Activated naive CD4-positive, alpha-beta T cell treated with anti-CD3 and anti-CD28 coated beads for 36 hours (primary cell): Measurements from ENCODE around the gene PYGO2. TPM values are rescaled to one million over a fixed set of nuclear protein-coding genes. Genes with fewer than 3 reads are reported as not detected.

Source experiments
- CTCF ChIA-PET: fragments of 350-600 bp; sonication (Branson Sonifier 250); formaldehyde crosslinking; loops from one replicate; lab custom pipeline; 2021; ENCODE audit warnings: antibody characterized with exemption; lab: Charles Lee
- DNase-seq: peaks from one replicate; pipeline ENCODE4 v3.0.0-alpha.2; 2020
- H3K27ac Mint-ChIP-seq: one replicate; pipeline ENCODE4 v1.8.0; 2021; ENCODE audit warnings: mild to moderate bottlenecking, mixed read lengths
- H3K27me3 Mint-ChIP-seq: one replicate; pipeline ENCODE4 v1.8.0; 2021; ENCODE audit warnings: low read depth, mixed read lengths
- H3K36me3 Mint-ChIP-seq: one replicate; pipeline ENCODE4 v1.8.0; 2021; ENCODE audit warnings: low read depth, mixed read lengths
- H3K4me1 Mint-ChIP-seq: one replicate; pipeline ENCODE4 v1.8.0; 2021; ENCODE audit warnings: low read depth, mixed read lengths
- H3K4me3 Mint-ChIP-seq: one replicate; pipeline ENCODE4 v1.8.0; 2021; ENCODE audit warnings: mild to moderate bottlenecking, moderate library complexity, mixed read lengths
- H3K9me3 Mint-ChIP-seq: one replicate; pipeline ENCODE4 v1.8.0; 2021; ENCODE audit warnings: mixed read lengths
- intact Hi-C: fragments of 100-400 bp; cut with micrococcal nuclease; formaldehyde crosslinking; loops from one replicate; pipeline ENCODE4 v1.15.1; 2023
- total RNA-seq, 2 experiments: library from RNA; stranded (reverse); gene quantifications; one replicate each; pipeline ENCODE4 v1.2.3, GENCODE V29; 2021

The PYGO2 gene
- total RNA-seq = 10 to 100 TPM; 35.6 to 36.3 TPM

GRCh38 chr1:154961207-154962155 is at the start of gene PYGO2:
Gene PYGO2 (minus strand): TSS chr1:154961782. CDS start chr1:154961576, 206 bp downstream.
- Mint-ChIP-seq H3K36me3 (peaks cover 20% of the 10 kb centered on the region), H3K27me3 (no peaks in the 10 kb centered on the region), H3K27ac (peak within 1 kb of the TSS; percentile 94), H3K4me1 (peaks cover 42% of the 10 kb centered on the region), H3K9me3 (no peaks in the 10 kb centered on the region), H3K4me3 (peak within 1 kb of the TSS; percentile 96)
- DNase-seq = peak; percentile 86
- intact Hi-C loops = loop anchor here (1.0 kb wide), 5 partner anchors 9 to 100 kb away; partner anchors contain the start of gene CKS1B
- CTCF ChIA-PET = interaction anchor here (0.8 to 3.6 kb wide), 12 partner anchors 8 to 124 kb away, joined by 3 to 17 read pairs (median 4); partner anchors contain the start of genes ADAM15, FLAD1 and SHC1

- H3K27ac Mint-ChIP-seq = peak overlapping the region; percentile 98
- H3K9me3 Mint-ChIP-seq = no peaks in the 10 kb centered on the region
- peaks cover 47% of the 10 kb centered on the region for H3K36me3 Mint-ChIP-seq
- peaks cover 73% of the 10 kb centered on the region for H3K4me1 Mint-ChIP-seq
- no peaks in the 10 kb centered on the region for H3K27me3 Mint-ChIP-seq
- no peak for DNase-seq
- peak overlapping the region; percentile 97 for H3K4me3 Mint-ChIP-seq
- intact Hi-C loops = no loop called here
- CTCF ChIA-PET = interaction anchor here (0.7 to 2.6 kb wide), 4 partner anchors 9 to 40 kb away, joined by 3 to 13 read pairs (median 4); no protein-coding TSS in a partner anchor
These were observed 49.4 kb upstream of the PYGO2 start for GRCh38 chr1:155011004-155011416.

GRCh38 chr1:155010211-155010918 is 48.8 kb upstream of the PYGO2 start:
- CTCF ChIA-PET = interaction anchor here (0.7 to 2.6 kb wide), 4 partner anchors 9 to 40 kb away, joined by 3 to 13 read pairs (median 4); no protein-coding TSS in a partner anchor
- intact Hi-C loops = loop anchor here (1.0 kb wide), 1 partner anchor 9 kb away; no protein-coding TSS in a partner anchor
- Mint-ChIP-seq H3K9me3 (no peaks in the 10 kb centered on the region), H3K27ac (peak overlapping the region; percentile 98), H3K27me3 (no peaks in the 10 kb centered on the region), H3K4me1 (peaks cover 73% of the 10 kb centered on the region), H3K4me3 (peak overlapping the region; percentile 97), H3K36me3 (peaks cover 40% of the 10 kb centered on the region)
- DNase-seq = peak; percentile 63

GRCh38 chr1:155009742-155010141 is 48.2 kb upstream of the PYGO2 start:
- Mint-ChIP-seq H3K36me3 (peaks cover 40% of the 10 kb centered on the region), H3K4me1 (peaks cover 72% of the 10 kb centered on the region)
- intact Hi-C loops = loop anchor here (1.0 to 10.0 kb wide), 4 partner anchors 8 to 1045 kb away; partner anchors contain the start of genes AQP10, ATP8B2, CREB3L4 and SLC39A1

GRCh38 chr1:155009221-155009711 is 47.7 kb upstream of the PYGO2 start:
- H3K9me3 Mint-ChIP-seq = no peaks in the 10 kb centered on the region
- H3K4me1 Mint-ChIP-seq = peaks cover 74% of the 10 kb centered on the region
- intact Hi-C loops = loop anchor here (1.0 to 10.0 kb wide), 3 partner anchors 8 to 1044 kb away; partner anchors contain the start of genes AQP10, ATP8B2, CREB3L4 and SLC39A1
- peak overlapping the region; percentile 98 for H3K27ac Mint-ChIP-seq
- H3K36me3 Mint-ChIP-seq = peaks cover 40% of the 10 kb centered on the region
- H3K4me3 Mint-ChIP-seq = peak overlapping the region; percentile 97
- CTCF ChIA-PET = interaction anchor here (1.4 to 2.6 kb wide), 2 partner anchors 10 to 52 kb away, joined by 3 to 13 read pairs; no protein-coding TSS in a partner anchor
- H3K27me3 Mint-ChIP-seq = no peaks in the 10 kb centered on the region
- peak; percentile 73 for DNase-seq

More at GRCh38 chr1:155009742-155010141, 48.2 kb upstream of the PYGO2 start:
- H3K27ac Mint-ChIP-seq = peak overlapping the region; percentile 98
- DNase-seq = no peak
- peak overlapping the region; percentile 97 for H3K4me3 Mint-ChIP-seq
- CTCF ChIA-PET = interaction anchor here (1.4 to 2.6 kb wide), 2 partner anchors 10 to 52 kb away, joined by 3 to 13 read pairs; no protein-coding TSS in a partner anchor
- H3K27me3 Mint-ChIP-seq = no peaks in the 10 kb centered on the region
- H3K9me3 Mint-ChIP-seq = no peaks in the 10 kb centered on the region

GRCh38 chr1:155008015-155008941 is 46.7 kb upstream of the PYGO2 start:
- H3K27ac Mint-ChIP-seq = peak overlapping the region; percentile 98
- CTCF ChIA-PET = interaction anchor here (1.0 to 2.8 kb wide), 7 partner anchors 8 to 64 kb away, joined by 3 to 21 read pairs (median 4); partner anchors contain the start of gene ADAM15
- H3K36me3 Mint-ChIP-seq = peaks cover 42% of the 10 kb centered on the region
- no peaks in the 10 kb centered on the region for H3K9me3 Mint-ChIP-seq
- H3K27me3 Mint-ChIP-seq = no peaks in the 10 kb centered on the region
- H3K4me3 Mint-ChIP-seq = peak overlapping the region; percentile 97
- intact Hi-C loops = loop anchor here (10.0 kb wide), 2 partner anchors 683 to 1043 kb away; partner anchors contain the start of genes AQP10, ATP8B2, CREB3L4 and SLC39A1
- peak; percentile 88 for DNase-seq
- peaks cover 69% of the 10 kb centered on the region for H3K4me1 Mint-ChIP-seq

- intact Hi-C loops = loop anchor here (10.0 kb wide), 2 partner anchors 683 to 1043 kb away; partner anchors contain the start of genes AQP10, ATP8B2, CREB3L4 and SLC39A1
- Mint-ChIP-seq H3K4me3 (peak overlapping the region; percentile 76), H3K36me3 (peaks cover 39% of the 10 kb centered on the region), H3K27ac (peak overlapping the region; percentile 100), H3K27me3 (no peaks in the 10 kb centered on the region), H3K9me3 (no peaks in the 10 kb centered on the region), H3K4me1 (peaks cover 60% of the 10 kb centered on the region)
- CTCF ChIA-PET = interaction anchor here (1.1 to 2.8 kb wide), 6 partner anchors 9 to 63 kb away, joined by 3 to 21 read pairs (median 6); no protein-coding TSS in a partner anchor
- DNase-seq = no peak
These were observed 45.8 kb upstream of the PYGO2 start for GRCh38 chr1:155007251-155007828.

- CTCF ChIA-PET = interaction anchor here (0.6 to 2.8 kb wide), 3 partner anchors 9 to 11 kb away, joined by 3 to 21 read pairs (median 17); no protein-coding TSS in a partner anchor
- H3K9me3 Mint-ChIP-seq = no peaks in the 10 kb centered on the region
- peaks cover 55% of the 10 kb centered on the region for H3K4me1 Mint-ChIP-seq
- H3K36me3 Mint-ChIP-seq = peaks cover 36% of the 10 kb centered on the region
- intact Hi-C loops = loop anchor here (10.0 kb wide), 2 partner anchors 682 to 1042 kb away; partner anchors contain the start of genes AQP10, ATP8B2, CREB3L4 and SLC39A1
- DNase-seq = peak; percentile 75
- H3K27ac Mint-ChIP-seq = peak overlapping the region; percentile 100
- peak overlapping the region; percentile 76 for H3K4me3 Mint-ChIP-seq
- no peaks in the 10 kb centered on the region for H3K27me3 Mint-ChIP-seq
These were observed 45.1 kb upstream of the PYGO2 start for GRCh38 chr1:155006601-155007101.

GRCh38 chr1:155005076-155006011 is 43.8 kb upstream of the PYGO2 start:
- peak; percentile 39 for DNase-seq
- Mint-ChIP-seq H3K27ac (peak overlapping the region; percentile 100), H3K4me3 (peak overlapping the region; percentile 88), H3K9me3 (no peaks in the 10 kb centered on the region), H3K27me3 (no peaks in the 10 kb centered on the region), H3K4me1 (peaks cover 44% of the 10 kb centered on the region), H3K36me3 (peaks cover 29% of the 10 kb centered on the region)
- intact Hi-C loops = loop anchor here (10.0 kb wide), 2 partner anchors 681 to 1041 kb away; partner anchors contain the start of genes AQP10, ATP8B2, CREB3L4 and SLC39A1
- CTCF ChIA-PET = interaction anchor here (0.6 to 1.9 kb wide), 2 partner anchors 11 to 32 kb away, joined by 3 to 17 read pairs; no protein-coding TSS in a partner anchor
